Stromal cell of bone marrow (primary cell): ENCODE measurements around the gene ZC3H11A.
"Not testable (repeated sequence)": the region's sequence is repeated elsewhere in the genome, so short reads cannot be mapped to it uniquely, and the experiment has no call there.

Source experiments
- DNase-seq: peaks from one replicate; pipeline ENCODE4 v3.0.0-alpha.2; 2012; ENCODE audit warnings: low read depth

Gene ZC3H11A

DNA sequence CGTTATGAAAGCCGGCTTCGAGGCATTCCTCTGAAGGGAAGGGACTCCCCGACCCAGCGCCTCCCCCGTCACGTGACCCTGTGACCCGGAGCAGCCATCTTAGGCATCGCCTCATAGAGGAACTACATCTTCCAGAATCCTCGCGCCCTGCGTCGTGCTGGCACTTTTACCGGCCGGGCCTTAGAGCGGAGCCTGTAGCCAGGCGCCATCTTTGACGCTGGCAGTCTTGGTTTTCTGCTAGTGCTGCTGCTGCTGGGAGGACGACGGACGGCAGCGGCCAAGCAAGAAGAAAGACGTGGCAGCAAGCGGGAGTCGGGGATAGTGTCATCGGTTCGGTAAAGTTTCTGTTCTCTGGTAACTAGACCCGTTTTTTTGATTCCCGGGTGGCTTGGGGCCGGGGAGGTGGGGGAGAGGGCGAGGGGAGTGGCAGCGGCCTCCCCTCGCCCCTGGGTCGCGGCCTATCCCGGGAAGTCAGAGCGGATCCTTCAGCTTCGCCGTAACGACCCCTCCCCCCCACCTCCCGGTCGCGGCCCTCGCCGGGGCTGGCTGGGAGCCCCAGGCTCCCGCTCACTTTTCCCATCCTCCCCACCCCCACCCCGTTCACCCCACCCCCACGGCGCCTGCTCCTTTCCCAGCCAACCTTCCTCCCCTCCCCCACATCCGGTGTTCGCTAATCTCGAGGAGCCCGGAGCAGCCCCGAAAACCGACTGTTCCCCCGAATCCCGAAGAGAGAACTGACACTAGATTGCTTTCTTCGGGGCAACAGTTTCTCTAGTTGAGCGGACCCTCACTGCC is at the start of gene ZC3H11A, which contains the start of gene ZBED6:
TSS of gene ZC3H11A (plus strand) at position 183 of the 795 bp plus-strand sequence. CDS start 21,448 bp downstream, outside the sequence.
TSS of gene ZBED6 (plus strand) at position 183 of the 795 bp plus-strand sequence. CDS start 1,900 bp downstream, outside the sequence.
- peak; percentile 97 for DNase-seq

- no peak for DNase-seq
Measured at GRCh38 chr1:203746281-203746680, 49.1 kb upstream of the ZC3H11A start.

DNA sequence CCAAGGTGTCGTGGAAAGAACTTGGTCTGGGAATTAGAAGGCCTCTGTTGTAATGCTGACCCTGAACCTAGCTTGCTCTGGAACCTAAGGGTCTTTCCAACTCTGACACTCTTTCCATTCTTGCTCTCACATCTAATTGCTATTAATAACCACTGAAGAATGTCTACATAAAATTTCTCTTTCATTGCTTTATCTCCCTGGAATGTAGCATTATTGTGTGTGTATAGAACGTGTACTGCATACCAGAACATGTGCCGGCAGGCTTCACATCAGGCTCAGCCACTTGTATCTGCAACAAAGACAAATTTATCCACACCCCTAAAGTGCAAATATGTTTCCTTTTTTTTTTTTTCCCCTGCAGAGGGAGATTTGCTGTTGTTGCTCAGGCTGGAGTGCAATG is 44.4 kb upstream of the ZC3H11A start:
- no peak for DNase-seq

DNA sequence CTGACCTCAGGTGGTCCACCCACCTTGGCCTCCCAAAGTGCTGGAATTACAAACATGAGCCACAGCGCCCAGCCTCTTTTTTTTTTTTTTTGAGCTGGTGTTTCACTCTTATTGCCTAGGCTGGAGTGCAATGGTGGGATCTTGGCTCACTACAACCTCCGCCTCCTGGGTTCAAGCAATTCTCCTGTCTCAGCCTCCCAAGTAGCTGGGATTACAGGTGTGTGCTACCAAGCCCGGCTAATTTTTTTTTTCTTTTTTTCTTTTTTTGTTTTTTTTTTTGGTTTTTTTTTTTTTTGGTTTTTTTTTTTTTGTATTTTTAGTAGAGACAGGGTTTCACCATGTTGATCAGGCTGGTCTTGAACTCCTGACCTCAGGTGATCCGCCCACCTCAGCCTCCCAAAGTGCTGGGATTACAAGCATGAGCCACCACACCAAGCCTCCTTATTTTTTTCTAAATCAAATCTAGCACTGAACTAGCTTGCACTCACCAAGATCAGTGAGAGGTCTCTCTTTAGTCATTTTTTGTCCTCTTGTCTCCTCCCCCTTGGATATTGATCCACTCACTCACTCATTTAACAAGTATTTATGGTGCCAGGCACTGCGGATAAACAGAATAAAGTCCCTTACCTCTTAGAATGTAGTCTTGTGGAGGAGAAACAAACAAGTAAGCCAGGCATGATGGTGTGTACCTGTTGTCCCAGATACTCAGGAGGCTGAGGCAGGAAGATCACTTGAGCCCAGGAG is 43.6 kb upstream of the ZC3H11A start:
- not testable (repeated sequence) for DNase-seq

- no peak for DNase-seq
Measured at GRCh38 chr1:203754455-203754864, 41.0 kb upstream of the ZC3H11A start.

GRCh38 chr1:203756036-203756435 is 39.4 kb upstream of the ZC3H11A start:
- no peak for DNase-seq

- not testable (repeated sequence) for DNase-seq
Measured at GRCh38 chr1:203758749-203759148, 36.7 kb upstream of the ZC3H11A start.

- no peak for DNase-seq
Measured at GRCh38 chr1:203760506-203760905, 34.9 kb upstream of the ZC3H11A start.

GRCh38 chr1:203761958-203762357 is 33.5 kb upstream of the ZC3H11A start:
- DNase-seq, result not testable (repeated sequence)

DNA sequence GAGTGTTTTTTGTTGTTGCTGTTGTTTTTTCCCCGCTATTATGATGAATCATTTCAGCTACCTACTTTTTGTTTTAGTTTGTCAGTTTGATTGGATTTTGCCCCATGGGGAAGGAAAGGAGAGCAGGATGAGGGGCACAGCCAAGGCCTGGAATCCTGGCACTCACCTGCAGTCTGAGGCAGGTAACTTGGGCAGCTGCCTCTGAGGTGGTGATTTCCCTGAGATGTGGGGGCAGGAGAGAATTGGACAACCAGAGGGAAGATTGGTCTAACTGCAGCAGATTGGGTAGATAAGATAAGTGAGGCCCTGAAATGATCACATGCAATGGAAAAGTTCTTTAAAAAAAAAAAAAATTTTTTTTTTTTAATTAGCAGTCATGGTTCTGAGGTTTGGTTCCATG is 31.9 kb upstream of the ZC3H11A start:
- no peak for DNase-seq

DNA sequence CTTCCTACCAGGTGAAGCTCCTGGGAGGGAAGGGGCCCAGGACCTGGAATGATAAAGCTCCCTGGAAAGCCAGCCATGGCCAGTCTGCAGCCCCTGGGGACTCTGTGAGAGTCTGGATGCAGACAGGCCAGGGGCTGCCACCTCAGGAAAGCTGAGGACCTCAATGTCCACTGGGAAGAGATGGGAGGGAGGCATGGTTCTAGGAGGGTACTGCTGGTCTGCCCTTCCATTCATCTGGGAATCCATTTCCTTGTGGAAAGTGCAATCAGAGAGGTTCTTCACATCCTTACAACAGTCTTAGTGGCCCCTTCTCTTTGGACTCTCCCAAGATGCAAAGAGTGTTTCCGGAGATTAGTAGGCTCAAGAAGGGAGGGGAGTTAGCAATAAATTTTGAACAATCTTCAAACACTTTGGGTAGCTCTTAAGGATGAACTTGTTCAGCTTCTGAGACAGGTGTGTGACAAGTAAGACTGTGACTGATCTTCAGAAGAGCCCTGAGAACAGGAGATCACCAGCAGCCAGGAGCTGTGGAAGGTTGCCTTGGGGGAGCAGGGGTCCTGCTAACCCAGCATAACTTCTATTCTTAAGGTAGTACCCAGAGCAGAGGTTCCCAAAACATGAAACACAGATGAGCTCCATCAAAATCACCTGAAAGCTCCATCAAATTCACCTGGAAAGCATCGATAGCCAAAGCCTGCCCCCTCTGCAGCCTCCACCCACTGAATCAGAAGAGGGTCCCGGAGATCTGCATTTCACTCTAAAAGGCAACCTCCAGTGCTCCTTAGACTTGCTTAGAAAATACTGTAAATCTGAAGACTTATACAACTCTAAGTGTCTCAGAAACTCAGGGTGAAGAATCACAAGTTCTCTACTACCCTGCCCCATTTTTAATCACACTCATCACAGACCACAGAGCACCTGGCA is 31.1 kb upstream of the ZC3H11A start:
- no peak for DNase-seq

DNA sequence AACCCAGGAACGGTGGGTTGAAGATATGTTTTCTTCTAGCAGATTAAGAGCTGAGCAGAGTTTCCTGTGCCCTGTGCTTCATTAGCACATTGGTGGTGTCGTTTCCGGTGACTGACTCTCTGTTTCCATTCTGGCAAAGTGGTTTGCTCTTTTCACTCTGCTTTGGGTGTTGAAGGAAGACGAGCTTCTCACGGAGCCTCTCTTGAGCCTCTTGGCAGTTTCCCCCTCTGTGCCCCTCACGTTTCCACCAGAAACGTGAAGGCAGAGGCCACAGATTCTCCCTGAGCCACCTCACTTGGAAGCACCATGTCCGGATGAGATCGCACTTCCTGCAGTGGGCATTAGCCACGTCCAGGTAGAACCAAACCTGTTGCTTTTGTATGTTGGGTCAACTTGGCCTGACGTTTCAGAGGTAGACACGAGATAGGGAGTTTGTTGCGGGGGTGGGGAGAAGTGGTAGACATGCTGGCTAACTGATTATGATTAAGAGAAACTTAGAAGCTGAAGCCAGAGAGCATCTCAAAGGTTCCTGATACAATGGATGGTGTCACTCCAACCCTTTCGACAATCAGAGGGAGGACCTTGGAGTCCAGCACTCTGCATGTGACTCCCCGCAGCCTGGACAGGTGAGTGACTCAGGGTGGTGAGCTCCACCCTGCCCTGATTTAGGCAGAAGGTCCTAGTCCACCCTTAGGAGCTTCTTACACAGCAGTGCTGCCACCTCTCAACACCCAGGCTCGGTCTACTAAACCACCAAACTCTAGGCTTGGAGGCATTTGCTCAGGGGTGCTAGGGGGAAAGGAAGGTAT is 30.2 kb upstream of the ZC3H11A start, which contains the start of gene LAX1:
TSS of gene LAX1 (plus strand) at position 155 of the 809 bp plus-strand sequence. CDS start at position 538, 383 bp downstream.
- no peak for DNase-seq

- no peak for DNase-seq
Measured at GRCh38 chr1:203768256-203768655, 27.2 kb upstream of the ZC3H11A start.

- peak; percentile 78 for DNase-seq
Measured at GRCh38 chr1:203769505-203770343, 25.7 kb upstream of the ZC3H11A start.

DNA sequence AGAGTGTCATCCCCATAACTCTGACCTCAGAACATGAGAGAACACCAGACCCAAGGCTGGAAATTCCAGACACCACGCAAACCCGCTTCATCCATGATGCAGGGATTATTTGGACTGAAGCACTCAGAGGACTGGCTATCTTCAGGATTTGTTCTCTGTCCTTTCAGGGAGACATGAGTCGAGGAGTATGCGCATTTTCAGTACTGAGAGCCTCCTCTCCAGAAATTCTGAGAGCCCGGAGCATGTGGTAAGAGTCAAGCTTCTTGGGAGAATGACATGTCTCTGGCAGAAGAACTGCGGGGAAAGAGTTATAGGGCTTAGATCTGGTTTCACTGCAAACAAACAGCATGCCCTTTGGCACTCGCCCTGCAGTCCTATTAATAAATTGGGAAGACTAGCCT is 23.5 kb upstream of the ZC3H11A start:
- DNase-seq, result no peak

DNA sequence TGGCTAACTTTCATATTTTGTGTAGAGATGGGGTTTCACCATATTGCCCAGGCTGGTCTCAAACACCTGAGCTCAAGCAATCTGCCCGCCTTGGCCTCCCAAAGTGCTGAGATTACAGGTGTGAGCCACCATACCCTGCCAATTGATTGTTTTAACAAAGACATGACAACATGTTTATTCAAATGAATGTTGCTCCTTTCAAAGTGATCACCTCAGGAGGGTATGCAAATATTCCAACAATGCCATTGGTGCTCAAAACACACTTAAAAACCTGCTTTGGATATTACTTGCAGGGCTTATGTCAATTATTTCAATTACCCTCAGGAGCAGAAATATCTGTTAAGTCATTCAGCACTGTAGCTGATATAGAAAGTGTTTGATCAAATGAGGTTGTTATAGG is 22.6 kb upstream of the ZC3H11A start:
- no peak for DNase-seq

DNA sequence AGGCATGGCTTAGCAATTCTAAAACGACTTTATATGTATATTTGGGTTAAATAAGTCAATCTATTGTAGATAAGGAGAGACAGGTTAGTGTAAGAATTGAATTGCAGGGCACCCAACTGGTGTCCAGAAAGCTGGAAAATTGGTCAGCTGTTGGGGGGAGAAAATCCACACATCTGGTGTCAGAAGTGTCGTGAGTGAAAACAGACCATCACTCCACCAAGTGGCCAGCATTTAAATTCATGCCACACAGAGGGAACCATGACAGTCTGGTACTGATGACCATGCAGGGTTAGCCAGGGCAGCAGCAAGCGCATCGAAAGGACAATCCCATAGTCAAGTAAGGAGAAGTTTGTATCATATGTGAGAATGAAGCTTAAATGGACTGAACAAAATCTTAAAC is 18.8 kb upstream of the ZC3H11A start:
- DNase-seq, result no peak

DNA sequence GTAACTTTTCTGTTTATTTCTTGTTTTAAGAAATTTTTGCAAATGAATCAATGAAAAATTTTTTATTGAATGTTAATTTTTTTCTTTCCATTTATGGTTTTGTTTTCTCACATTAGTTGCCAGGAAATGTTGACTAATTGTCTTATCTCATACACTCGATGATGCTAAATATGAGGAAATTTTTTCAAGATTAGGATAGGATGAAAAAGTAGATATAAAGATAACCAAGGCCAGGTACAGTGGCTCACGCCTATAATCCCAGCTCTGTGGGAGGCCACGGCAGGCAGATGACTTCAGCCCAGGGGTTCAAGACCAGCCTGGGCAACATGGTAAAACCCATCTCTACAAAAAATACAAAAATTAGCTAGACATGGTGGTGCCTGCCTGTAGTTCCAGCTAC is 17.8 kb upstream of the ZC3H11A start:
- no peak for DNase-seq

DNA sequence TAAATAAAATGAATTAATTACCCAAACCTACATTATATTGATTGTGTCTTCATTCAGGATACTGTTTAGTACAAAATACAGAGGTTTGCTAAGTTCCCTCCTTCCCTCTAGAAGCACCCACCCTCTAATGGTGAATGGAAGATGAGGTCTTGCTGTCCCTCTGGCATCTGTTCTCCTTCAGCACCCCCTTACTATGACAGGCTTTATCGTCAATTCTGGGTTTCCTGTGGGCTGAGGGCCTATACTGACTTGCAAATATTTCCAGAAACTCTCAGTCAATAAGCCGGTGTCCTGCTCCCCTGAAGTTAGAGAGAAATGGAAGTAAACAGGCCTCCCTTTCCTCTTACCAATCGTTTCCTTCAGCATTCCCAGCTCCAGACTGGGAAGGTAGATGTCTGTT is 17.3 kb upstream of the ZC3H11A start:
- DNase-seq, result no peak

DNA sequence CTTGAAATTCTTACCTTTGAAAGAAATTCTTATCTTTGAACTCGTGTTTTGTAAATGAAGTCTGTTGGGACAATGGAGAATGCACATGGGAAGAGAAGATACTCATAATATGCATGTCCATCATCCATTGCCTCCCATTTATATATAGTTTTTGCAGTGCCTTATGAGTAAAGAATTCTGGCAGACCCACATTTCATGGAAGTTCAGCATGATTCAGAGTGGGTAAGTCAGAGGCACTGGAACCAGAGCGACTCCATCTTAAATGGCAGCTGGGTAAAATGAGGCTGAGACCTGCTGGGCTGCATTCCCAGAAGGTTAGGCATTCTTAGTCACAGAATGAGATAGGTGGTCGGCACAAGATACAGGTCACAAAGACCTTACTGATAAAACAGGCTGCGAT is 16.6 kb upstream of the ZC3H11A start:
- DNase-seq, result no peak
